ENCODE measurements around the gene IFT80. TPM values are rescaled to one million over a fixed set of nuclear protein-coding genes. Genes with fewer than 3 reads are reported as not detected.
"Not testable (repeated sequence)": the region's sequence is repeated elsewhere in the genome, so short reads cannot be mapped to it uniquely, and the experiment has no call there.

The IFT80 gene
- total and polyA plus RNA-seq, 2 donors (not counting 3 experiments of a cell fraction or from before 2014, with no cell fraction given) = 7.3 to 22.5 TPM

- Histone ChIP-seq H3K27me3 (ENCODE audit: control insufficient read depth in 2 of 2, insufficient read depth in 2 of 2, low read length in 2 of 2) (no peaks in the 10 kb centered on the region), H3K9me3 (replicated peaks; ENCODE audit: control insufficient read depth, insufficient read depth, low read length) (no peaks in the 10 kb centered on the region), H3K4me3 (replicated peaks in 1 of 3; ENCODE audit: insufficient read depth in 1 of 3, low read depth in 1 of 3, low read length in 3 of 3) (no peak overlapping the region), H3K79me2 (ENCODE audit: control insufficient read depth, insufficient read depth, low read length) (no peaks in the 10 kb centered on the region), H3K9me1 (replicated peaks; ENCODE audit: control insufficient read depth, extremely low read depth, insufficient read depth, low read length) (no peaks in the 10 kb centered on the region), H2AFZ (ENCODE audit: low read depth, low read length) (no peak overlapping the region), H3K4me2 (ENCODE audit: insufficient read depth, low read length) (no peak overlapping the region), H3K36me3 (ENCODE audit: control insufficient read depth in 2 of 2, extremely low read depth in 1 of 2, insufficient read depth in 2 of 2, low read length in 2 of 2) (no peaks in the 10 kb centered on the region), H3K4me1 (ENCODE audit: control insufficient read depth, extremely low read depth, insufficient read depth, low read length) (no peaks in the 10 kb centered on the region), H3K9ac (replicated peaks; ENCODE audit: extremely low read depth, insufficient read depth, low read length) (no peak overlapping the region), H3K27ac (ENCODE audit: insufficient read depth, low read depth, low read length) (no peak overlapping the region), H4K20me1 (replicated peaks; ENCODE audit: control insufficient read depth, extremely low read depth, insufficient read depth, low read length) (no peaks in the 10 kb centered on the region)
- TF ChIP-seq POLR2A (IDR thresholded peaks at IDR 0.05; ENCODE audit: low read depth, low read length) (no peak), MYC (IDR thresholded peaks at IDR 0.05; ENCODE audit: low read depth, low read length) (no peak), MAX (IDR thresholded peaks at IDR 0.05; ENCODE audit: insufficient read depth, insufficient read length) (no peak)
- ChIA-PET POLR2A (no interaction called here), CTCF (no interaction called here)
- FAIRE-seq (no peak), DNase-seq (ENCODE audit: low read depth, low spot score) (no peak)
- intact Hi-C loops (cut with micrococcal nuclease) = no loop called here
- no TSS peak for BruUV-seq (replicated peaks)
- dilution Hi-C loops (cut with MboI; ENCODE audit: extremely low pct_ligation_motif_present, low sequenced_read_pairs) = no loop called here
These were observed 153.7 kb downstream of the IFT80 start for GRCh38 chr3:160245261-160245800.

- CTCF ChIA-PET; H4K20me1 ChIP-seq (replicated peaks; ENCODE audit: control insufficient read depth, extremely low read depth, insufficient read depth, low read length); DNase-seq (ENCODE audit: low read depth, low spot score); intact Hi-C loops (cut with micrococcal nuclease); H3K79me2 ChIP-seq (ENCODE audit: control insufficient read depth, insufficient read depth, low read length); dilution Hi-C loops (cut with MboI; ENCODE audit: extremely low pct_ligation_motif_present, low sequenced_read_pairs); H3K27me3 ChIP-seq (ENCODE audit: control insufficient read depth in 2 of 2, insufficient read depth in 2 of 2, low read length in 2 of 2); H3K9me1 ChIP-seq (replicated peaks; ENCODE audit: control insufficient read depth, extremely low read depth, insufficient read depth, low read length); H3K4me3 ChIP-seq (replicated peaks in 1 of 3; ENCODE audit: insufficient read depth in 1 of 3, low read depth in 1 of 3, low read length in 3 of 3); H3K4me2 ChIP-seq (ENCODE audit: insufficient read depth, low read length); H2AFZ ChIP-seq (ENCODE audit: low read depth, low read length); H3K9ac ChIP-seq (replicated peaks; ENCODE audit: extremely low read depth, insufficient read depth, low read length); FAIRE-seq; H3K36me3 ChIP-seq (ENCODE audit: control insufficient read depth in 2 of 2, extremely low read depth in 1 of 2, insufficient read depth in 2 of 2, low read length in 2 of 2); H3K4me1 ChIP-seq (ENCODE audit: control insufficient read depth, extremely low read depth, insufficient read depth, low read length); H3K27ac ChIP-seq (ENCODE audit: insufficient read depth, low read depth, low read length); BruUV-seq (replicated peaks); H3K9me3 ChIP-seq (replicated peaks; ENCODE audit: control insufficient read depth, insufficient read depth, low read length); POLR2A ChIA-PET: not testable (repeated sequence)
These were observed 158.3 kb downstream of the IFT80 start for GRCh38 chr3:160240719-160241118.

Data from endothelial cell of umbilical vein (primary cell).